ENCODE results near the gene NDUFAF5. TPM values are rescaled to one million over a fixed set of nuclear protein-coding genes. Genes with fewer than 3 reads are reported as not detected.
"Not testable (repeated sequence)": the region's sequence is repeated elsewhere in the genome, so short reads cannot be mapped to it uniquely, and the experiment has no call there.

Gene NDUFAF5
- total RNA-seq, 1 donor: 16.0 TPM

- TF ChIP-seq, protein P1, sequence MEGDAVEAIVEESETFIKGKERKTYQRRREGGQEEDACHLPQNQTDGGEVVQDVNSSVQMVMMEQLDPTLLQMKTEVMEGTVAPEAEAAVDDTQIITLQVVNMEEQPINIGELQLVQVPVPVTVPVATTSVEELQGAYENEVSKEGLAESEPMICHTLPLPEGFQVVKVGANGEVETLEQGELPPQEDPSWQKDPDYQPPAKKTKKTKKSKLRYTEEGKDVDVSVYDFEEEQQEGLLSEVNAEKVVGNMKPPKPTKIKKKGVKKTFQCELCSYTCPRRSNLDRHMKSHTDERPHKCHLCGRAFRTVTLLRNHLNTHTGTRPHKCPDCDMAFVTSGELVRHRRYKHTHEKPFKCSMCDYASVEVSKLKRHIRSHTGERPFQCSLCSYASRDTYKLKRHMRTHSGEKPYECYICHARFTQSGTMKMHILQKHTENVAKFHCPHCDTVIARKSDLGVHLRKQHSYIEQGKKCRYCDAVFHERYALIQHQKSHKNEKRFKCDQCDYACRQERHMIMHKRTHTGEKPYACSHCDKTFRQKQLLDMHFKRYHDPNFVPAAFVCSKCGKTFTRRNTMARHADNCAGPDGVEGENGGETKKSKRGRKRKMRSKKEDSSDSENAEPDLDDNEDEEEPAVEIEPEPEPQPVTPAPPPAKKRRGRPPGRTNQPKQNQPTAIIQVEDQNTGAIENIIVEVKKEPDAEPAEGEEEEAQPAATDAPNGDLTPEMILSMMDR (IDR thresholded peaks at IDR 0.05; ENCODE audit: insufficient read depth, low read depth, low read length): no peak
- no peak for DNase-seq (ENCODE audit: low read depth)
- H3K4me3 ChIP-seq (ENCODE audit: low read depth, low read length): no peak overlapping the region
These were observed 25.9 kb upstream of the NDUFAF5 start for GRCh38 chr20:13758884-13759283.

DNA sequence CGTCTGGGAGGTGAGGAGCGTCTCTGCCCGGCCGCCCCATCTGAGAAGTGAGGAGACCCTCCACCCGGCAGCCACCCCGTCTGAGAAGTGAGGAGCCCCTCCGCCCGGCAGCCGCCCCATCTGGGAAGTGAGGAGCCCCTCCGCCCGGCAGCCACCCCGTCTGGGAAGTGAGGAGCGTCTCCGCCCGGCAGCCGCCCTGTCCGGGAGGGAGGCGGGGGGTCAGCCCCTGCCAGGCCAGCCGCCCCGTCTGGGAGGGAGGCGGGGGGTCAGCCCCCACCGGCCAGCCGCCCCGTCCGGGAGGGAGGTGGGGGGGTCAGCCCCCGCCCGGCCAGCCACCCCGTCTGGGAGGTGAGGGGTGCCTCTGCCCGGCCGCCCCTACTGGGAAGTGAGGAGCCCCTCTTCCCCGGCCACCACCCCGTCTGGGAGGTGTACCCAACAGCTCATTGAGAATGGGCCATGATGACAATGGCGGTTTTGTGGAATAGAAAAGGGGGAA, 24.3 kb upstream of the NDUFAF5 start:
- not testable (repeated sequence) for DNase-seq (ENCODE audit: low read depth); H3K4me3 ChIP-seq (ENCODE audit: low read depth, low read length)

GRCh38 chr20:13765299-13765698, 19.5 kb upstream of the NDUFAF5 start:
- H3K4me3 ChIP-seq (ENCODE audit: low read depth, low read length): no peak overlapping the region
- TF ChIP-seq, protein P1 (IDR thresholded peaks at IDR 0.05; ENCODE audit: insufficient read depth, low read depth, low read length): no peak
- no peak for DNase-seq (ENCODE audit: low read depth)

DNA sequence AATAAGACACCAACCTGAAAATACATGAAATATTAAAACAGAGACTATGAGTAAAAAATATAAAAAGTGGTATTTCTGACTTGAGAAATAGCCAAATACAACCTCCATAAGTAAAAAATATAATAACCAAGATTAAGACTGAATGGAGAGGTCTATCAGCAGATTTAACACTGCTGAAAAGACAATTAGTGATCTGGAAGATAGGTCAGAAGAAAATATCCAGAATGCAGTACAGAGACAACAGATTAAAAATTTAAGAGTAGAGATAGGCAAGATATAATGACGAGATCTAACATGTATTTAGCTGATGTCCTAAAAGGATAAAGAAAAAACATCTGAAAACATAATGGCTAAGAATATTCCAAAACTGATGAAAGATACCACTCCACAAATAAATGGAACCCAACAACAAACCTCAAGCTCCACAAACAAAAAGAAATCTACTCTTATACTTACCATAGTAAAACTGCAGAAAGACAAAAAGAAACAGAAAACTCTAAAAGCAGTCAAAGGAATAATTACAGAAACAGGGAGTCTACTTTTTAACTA, 18.9 kb upstream of the NDUFAF5 start:
- TF ChIP-seq, protein P1 (IDR thresholded peaks at IDR 0.05; ENCODE audit: insufficient read depth, low read depth, low read length): no peak
- no peak overlapping the region for H3K4me3 ChIP-seq (ENCODE audit: low read depth, low read length)
- no peak for DNase-seq (ENCODE audit: low read depth)

DNA sequence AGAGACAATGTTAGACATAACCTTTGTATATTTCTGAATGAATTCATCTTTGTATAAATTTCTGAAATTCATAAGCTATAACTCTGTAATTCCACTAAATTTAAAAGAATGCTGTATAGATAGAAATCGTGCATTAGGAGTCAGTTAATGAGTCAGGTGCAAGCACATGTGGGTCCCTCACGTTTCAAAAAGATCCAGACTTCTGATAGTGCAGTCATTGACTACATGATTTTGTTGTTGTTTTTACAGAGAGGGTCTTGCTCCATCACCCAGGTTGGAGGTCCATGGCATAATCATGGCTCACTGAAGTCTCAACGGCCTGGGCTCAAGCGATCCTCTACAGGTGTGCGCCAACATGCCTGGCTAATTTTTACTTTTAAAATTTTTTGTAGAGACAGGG, 14.7 kb upstream of the NDUFAF5 start:
- TF ChIP-seq, protein P1 (IDR thresholded peaks at IDR 0.05; ENCODE audit: insufficient read depth, low read depth, low read length): no peak
- H3K4me3 ChIP-seq (ENCODE audit: low read depth, low read length): no peak overlapping the region
- no peak for DNase-seq (ENCODE audit: low read depth)

DNA sequence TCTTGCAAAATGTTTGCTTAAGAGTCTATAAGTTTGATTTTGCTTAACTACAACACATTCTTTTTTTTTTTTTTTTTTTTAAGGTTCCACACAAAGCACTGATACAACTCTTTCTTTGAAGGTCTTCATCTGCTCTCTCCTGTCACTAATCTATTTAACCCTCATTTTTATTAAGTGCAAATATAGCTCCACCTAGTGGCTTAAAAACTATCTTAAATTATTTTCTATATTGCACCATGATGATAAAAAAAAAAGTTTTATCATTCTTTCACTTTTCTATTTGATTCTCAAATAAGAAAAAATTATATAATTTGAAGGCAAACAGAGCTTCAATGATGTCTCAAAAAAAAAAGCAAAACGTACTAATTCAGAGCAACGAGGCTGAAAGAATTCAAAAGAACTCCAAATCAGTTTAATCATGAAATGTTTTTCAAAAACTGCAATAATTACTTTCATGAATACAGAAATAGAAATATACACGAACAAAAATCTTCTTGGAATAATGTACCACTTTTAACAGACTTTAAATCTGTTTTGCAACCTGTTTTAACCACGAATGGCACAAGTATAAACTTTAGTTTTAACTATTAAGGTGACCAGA, 12.9 kb upstream of the NDUFAF5 start:
- DNase-seq (ENCODE audit: low read depth): peak; percentile 36
- H3K4me3 ChIP-seq (ENCODE audit: low read depth, low read length): no peak overlapping the region
- TF ChIP-seq, protein P1 (IDR thresholded peaks at IDR 0.05; ENCODE audit: insufficient read depth, low read depth, low read length): peak; percentile 40

DNA sequence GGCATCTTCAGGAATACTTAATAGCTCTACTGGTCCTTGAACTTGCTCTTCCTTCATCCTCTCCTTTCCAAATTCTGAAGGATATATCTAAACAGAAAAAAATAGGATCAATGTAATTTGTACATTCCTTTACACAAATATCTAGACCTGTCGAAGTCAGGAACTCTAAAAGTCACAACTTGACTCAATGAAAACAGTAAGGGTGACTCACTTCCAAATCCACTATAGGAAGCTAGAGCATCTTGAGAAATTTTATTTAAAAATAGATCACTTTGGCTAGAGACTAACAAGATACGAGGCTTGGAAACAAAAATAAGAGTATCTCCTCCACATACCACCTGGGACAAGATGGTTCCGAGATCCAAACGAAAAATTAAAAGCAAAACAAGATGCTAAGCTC, 12.3 kb upstream of the NDUFAF5 start:
- TF ChIP-seq, protein P1 (IDR thresholded peaks at IDR 0.05; ENCODE audit: insufficient read depth, low read depth, low read length): no peak

More for the DNA sequence above, 12.3 kb upstream of the NDUFAF5 start:
- no peak for DNase-seq (ENCODE audit: low read depth)
- H3K4me3 ChIP-seq (ENCODE audit: low read depth, low read length): no peak overlapping the region

All from fibroblast of villous mesenchyme (primary cell).